SKM-1 (cell line): ENCODE data around the gene SYCN.

Experiments
- DNase-seq: peaks from one replicate; lab custom pipeline; 2025; ENCODE audit not compliant: unreplicated experiment; lab: John Stamatoyannopoulos, UW

SYCN gene

DNA sequence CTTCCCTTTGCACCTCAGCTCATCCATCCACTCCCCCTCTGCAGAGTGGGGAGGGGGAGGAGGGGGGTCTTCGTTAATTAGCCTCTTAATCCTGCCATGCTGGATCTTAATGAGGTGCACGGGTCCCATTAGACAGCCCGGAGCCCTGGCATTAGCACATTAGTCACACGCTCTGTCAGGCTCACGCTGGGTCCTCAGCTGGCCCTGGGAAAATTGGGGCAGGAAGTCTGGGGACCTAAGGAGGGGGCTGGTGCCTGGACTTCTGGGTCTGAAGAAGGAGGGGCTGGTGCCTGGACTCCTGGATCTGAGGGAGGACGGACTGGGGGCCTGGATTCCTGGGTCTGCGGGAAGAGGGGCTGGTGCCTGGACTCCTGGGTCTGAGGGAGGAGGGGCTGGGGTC is 7.7 kb downstream of the SYCN start:
- DNase-seq: no peak

DNA sequence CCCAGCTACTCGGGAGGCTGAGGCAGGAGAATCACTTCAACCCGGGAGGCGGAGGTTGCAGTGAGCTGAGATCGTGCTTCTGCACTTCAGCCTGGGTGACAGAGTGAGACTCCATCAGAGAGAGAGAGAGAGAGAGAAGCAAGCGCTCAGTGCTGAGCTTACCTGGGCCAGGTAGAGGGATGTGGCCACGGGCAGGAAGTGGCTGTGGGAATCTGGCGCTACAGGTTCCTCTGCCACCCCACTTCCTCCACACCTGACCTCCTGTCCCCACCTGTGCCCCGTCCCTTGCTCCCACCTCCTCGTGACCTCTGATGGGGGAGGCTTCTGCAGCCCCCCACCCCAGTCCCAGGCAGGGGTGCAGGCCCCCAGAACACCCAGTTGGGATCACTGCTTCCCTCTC is 8.3 kb downstream of the SYCN start:
- DNase-seq: no peak

DNA sequence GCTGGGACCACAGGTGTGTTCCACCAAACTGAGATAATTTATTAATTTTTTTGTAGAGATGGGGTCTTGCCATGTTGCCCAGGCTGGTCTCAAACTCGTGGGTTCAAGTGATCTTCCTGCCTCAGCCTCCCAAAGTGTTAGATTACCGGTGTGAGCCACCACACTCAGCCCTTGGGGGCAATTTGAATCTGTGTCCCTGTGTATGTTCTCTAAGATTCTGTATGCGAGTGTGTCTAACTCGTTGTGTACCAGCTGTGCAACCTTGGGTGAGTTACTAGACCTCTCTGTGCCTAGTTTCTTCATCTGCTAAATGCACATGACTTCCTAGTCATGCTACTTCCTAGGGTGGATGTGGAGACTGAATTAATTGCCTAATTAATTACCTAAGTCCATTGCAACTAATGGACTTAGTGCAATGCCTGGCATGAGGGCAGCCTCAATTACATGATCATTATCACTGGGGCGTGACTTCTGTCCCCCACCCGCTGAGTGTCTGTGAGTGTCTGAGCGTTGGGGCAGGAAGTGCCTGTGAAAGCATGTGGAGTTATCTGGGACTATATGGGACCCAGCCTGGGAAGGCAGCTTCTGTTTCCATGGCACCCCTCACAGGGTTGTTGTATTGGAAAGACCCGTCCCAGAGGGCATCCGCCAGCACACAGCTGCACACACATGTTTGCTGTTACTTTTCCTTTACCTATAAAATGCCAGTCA is 9.1 kb downstream of the SYCN start:
- no peak for DNase-seq

DNA sequence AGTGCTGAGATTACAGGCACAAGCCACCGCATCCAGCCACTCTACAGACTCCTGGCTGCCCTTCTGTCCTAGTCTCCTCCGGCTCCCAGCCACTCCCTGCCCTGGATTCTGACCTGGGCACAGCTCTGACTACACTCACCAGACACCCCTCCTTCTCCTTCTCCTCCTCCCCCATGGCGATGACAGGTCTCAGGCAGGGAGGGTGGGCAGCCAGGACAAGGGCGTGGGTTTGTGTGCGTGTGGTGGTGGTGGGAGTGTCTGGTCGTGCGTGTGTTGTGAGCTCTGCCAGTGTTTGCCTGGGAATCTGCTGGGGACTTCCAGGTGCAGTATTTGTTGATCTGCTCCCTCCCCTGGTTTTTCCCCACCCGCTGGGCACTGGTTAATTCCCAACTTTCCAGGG is 10.3 kb downstream of the SYCN start:
- DNase-seq: no peak

DNA sequence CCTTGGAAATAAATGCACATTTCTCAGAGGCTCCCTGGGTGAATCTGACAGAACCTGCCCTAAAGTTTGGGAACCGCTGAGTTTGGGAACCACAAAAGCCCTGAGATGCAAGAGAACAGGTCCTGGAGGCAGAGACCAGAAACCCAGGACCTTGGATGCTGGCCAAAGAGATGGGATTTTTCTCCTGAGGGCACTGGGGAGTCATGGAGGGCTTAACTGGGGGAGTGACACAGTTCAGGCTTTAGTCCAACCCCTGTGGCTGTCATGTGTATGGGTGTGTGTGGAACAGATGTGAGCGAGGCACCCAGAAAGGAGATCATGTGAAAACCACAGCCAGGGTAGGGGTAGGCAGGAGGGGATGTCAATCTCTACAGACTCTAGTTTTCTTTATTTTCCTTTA is 11.2 kb downstream of the SYCN start:
- no peak for DNase-seq

DNA sequence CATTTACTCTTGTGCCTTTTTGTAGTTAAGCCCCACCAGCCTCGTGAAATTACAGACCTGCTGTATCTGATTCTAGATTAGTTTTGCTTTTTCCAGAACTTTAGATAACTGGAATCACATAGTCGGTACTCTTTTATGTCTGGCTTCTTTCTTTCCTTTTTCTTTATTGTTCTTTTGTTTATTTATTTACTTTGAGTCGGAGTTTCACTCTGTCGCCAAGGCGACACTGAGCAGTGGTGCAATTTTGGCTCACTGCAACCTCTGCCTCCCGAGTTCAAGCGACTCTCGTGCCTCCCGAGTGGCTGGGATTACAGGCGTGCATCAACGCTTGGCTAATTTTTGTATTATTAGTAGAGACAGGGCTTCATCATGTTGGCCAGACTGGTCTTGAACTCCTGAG is 13.3 kb downstream of the SYCN start:
- no peak for DNase-seq

DNA sequence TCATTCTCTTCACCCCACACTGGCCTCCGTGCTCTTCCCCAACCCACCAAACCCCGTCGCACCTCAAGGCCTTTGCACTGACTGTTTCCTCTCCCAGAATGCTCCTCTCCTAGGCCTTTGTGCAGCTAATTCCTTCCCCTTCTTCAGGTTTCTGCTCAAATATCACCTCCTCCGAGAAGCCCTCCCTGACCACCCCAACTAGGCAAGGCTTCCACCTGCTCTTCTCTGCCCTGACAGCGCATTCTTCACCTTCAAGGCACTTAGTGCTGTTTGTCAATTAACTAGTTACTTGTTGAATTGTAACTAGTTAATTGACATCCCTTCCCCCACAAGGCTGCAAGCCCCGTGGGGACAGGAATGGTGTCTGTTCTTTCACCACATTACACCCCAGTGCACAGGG is 15.1 kb downstream of the SYCN start:
- no peak for DNase-seq

DNA sequence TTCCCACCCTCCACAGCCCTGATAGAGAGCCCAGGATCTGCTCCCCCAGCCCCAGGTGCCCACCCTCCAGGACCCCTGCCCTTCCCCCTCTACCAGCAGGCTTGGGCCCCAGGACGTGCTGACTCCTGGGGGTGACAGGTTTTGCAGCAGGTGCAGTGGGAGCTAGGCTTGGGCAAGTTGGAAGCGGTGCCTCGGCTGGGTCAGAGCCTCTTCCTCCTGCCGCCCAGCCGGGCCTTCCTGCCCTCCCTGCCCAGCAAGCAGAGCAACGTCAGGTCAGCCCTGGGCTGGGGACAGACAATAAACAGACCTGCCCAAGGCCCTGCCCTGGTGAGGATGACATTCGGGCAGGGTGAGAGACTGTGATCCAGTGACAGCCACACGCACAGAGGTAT is 16.5 kb downstream of the SYCN start:
- no peak for DNase-seq

DNA sequence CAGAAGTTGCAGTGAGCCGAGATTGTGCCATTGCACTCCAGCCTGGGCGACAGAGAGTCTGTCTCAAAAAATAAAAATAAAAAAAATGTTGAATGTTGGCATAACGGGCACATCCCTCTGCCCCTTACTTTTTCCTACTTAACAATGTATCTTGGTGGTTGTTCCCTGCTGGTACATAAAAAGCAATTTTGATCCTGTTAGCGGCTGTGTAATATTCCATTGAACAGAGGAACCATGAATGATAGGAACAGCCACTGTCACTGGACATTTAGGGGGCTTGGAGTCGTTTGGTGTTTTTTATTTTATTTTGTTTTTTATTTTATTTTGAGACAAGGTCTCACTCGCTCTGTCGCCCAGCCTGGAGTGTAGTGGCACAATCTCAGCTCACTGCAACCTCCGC is 17.7 kb downstream of the SYCN start:
- no peak for DNase-seq

DNA sequence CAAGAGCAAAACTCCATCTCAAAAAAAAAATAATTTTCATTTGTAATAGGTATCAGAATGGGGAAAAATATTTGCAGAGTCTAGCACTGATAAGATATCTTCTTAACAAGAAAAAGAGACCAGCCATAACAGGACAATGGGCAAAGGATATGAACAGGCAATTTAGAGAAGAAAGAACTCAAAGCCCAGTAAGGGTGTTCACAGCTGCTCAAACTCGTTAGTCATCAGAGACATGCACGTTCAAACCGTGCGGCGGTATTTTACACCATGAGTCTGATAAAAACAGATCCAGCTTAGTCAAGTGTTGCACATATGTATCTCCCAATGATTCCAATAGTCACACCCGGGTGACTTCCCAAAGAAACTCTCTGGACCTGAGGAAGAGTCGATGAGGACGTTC is 21.0 kb downstream of the SYCN start:
- DNase-seq: no peak

DNA sequence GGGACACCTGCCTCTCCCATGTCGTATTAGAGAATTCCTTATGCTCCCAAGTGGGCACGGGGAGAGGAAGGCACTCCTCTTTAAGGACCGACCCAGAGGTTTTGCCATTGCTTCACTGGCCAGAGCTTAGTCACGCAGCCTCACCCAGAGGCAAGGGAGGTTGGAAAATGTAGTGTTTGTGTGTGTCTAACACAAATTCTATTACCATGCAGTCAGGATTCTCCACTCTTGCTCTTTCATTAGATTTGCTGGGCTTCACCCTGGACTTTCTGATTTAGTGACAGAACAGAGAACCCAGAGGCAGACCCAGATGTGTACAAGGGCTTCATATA is 21.9 kb downstream of the SYCN start:
- no peak for DNase-seq

DNA sequence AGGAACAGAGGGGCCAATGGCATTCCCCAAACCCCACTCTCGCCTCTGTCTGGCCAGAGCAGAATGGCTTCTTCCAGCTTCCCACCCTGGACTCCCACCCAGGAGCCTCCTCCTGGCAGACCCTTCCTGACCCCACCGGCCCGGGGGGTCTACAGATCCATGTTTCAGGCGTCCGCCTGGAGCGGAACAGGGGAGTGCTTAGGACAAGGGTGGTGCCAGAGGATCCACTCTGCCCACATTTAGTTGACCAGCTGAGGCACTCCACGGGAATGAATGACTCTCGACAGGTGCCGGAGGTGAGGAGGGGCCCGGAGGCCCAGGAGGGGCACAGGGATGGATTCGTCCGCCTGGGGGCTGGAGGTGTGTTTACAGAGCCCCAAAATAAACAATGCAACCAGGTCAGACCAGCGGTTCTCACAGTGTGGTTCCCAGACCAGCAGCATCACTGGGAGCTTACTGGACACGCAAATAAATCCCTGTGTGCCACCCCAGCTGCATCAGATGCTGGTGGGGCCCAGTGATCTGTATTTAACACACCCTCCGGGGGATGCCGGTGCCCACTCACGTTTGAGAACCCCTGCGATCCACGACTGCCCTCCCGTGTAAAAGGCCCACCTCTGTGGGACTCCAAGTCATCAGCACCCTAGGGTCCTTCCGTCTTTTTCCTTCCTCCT is 22.4 kb downstream of the SYCN start:
- no peak for DNase-seq

DNA sequence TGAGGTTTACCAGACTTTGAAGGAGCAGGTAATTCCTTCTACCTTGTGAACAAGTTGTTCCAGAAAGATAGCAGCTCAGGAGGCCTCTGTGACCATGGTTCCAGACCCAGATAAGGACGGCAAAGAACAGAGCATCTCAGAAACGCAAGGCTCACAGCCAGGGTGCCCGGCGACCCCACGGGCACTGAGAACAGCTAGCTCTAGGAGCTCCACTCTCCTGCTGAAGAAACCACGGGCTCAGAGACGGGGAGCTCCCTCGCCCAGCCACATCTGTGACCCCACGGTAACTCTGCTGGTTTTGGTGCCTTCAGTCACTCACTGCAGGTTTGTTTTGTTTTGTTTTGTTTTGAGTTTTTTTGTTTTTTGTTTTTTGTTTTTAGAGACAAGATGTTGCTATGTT is 23.3 kb downstream of the SYCN start:
- DNase-seq: no peak

DNA sequence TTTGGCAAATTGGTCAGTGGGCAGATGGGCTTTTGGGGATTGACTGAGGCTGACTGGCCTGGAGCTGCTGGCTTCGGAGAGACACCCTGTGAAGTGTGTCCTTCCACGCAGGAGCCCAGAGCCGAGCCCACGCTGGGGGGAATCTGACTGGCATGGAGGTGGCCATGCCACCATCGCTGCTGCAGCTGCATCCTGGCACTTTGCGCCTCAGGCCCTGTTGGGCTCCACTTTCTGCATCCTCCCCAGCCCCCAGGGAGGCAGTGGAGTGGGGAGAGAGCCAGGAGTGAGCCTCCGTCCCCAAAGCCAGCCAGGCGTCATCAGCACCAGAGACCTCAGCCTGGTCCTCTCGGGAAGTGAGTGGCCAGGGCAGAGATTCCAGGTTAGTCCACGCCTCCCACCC is 24.3 kb downstream of the SYCN start:
- DNase-seq: no peak

DNA sequence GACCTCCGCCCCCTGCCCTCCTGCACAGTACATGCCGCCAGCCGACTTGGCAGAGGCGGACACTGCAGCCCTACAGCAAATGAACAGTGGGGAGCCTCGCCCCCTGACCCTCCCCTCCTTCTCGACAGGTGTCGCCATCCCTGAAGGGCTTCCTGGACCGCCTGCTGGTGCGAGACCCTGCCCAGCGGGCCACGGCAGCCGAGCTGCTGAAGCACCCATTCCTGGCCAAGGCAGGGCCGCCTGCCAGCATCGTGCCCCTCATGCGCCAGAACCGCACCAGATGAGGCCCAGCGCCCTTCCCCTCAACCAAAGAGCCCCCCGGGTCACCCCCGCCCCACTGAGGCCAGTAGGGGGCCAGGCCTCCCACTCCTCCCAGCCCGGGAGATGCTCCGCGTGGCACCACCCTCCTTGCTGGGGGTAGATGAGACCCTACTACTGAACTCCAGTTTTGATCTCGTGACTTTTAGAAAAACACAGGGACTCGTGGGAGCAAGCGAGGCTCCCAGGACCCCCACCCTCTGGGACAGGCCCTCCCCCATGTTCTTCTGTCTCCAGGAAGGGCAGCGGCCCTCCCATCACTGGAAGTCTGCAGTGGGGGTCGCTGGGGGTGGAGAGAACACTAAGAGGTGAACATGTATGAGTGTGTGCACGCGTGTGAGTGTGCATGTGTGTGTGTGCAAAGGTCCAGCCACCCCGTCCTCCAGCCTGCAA is 25.6 kb downstream of the SYCN start:
- DNase-seq: no peak

DNA sequence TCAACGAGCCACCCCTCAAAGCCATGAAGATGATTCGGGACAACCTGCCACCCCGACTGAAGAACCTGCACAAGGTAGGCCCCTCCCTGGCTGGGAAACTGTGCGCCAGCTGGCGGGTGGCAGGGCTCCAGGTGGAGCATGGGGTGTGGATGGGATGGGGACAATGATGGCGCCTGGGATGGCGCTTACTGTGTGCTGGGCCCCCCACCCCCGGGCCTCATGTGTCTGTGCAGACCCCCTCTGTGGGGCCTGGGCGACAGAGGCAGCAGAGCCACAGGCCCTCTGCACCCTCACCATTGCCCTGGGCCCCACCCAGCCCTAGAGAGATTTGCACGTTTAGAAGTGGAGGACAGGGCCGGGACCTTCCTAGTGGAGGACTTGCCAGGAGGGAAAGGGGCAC is 26.3 kb downstream of the SYCN start:
- DNase-seq: no peak

DNA sequence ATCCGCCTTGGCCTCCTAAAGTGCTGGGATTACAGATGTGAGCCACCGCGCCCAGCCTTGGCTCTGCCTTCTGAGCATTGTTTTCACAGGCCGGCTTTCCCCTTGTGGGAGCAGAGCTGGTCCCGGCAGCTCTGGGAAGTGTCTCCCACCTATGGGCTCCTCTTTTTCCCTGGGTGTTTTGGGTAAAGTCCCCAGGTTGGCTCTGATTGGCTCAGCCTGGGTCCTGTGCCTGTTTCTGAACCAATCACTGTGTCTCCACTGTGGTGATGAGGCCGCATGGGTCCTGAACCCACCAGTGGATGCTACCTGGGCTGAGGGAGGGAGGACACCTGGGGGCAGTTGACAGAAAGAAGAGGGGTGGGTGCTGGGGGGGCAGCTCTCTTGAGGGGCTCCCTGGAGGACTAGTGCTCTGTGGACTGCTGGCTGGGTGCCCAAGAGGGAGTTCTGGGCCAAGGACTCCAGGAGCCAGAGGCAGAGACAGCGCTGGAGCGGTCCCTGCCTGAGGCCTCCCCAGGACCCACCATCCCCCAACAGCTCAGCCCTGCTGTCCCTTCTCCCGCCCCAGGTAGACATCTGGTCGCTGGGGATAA is 26.9 kb downstream of the SYCN start:
- no peak for DNase-seq

DNA sequence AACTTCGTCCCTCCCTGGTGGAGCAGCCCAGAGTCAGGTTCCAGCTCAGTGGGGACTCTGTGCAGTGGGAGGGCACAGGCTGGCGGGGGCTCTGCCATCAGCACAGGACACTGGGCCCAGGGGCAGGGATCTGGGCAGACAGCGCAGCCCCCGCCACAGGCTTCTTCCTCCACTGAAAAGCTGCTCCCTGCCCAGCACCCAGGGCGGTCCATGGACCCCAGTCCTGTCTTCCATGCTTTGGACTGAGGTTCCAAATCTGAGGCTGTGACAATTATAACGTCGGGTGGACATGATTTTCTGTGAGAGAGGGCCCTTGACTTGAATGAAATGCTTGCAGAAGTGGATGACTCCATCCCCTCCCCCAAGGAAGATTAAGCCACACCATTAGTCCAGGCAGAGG is 28.5 kb downstream of the SYCN start:
- no peak for DNase-seq

DNA sequence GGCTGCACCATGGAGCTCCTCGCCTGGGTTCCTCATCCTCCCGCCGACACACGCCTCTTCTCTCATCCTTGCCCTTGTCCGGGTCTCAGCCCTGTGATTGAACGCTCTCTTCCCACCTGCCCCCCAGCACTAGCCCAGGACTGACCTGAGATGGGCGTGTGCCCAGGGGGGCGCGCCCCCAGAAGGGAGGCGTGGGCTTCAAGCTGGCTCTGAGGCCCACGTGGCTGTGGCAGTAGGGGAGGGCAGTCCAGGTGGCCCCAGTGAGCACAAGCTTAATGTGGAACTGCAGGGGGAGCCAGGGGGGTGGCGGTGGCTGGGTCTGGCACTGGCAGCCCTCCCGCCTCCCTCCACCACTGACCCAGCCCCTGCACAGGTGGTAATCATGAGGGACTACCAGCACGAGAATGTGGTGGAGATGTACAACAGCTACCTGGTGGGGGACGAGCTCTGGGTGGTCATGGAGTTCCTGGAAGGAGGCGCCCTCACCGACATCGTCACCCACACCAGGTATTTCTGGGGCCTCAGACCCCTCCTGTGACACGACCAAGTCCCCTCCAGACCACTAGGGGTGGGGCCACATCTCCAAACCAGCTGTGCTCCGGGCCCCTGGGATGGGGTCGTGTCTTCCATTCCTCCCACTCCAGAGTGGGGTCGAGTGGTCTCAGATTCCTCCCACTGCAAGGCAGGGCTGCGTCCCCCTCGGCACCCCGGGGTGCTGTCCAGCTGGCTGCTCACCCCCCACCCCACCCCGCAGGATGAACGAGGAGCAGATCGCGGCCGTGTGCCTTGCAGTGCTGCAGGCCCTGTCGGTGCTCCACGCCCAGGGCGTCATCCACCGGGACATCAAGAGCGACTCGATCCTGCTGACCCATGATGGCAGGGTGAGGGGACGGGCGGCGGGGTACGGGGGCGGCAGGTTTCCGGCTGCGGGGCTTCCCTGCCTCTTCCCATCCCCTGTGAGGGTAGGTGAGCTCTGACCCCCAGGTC is 29.2 kb downstream of the SYCN start:
- DNase-seq: no peak

DNA sequence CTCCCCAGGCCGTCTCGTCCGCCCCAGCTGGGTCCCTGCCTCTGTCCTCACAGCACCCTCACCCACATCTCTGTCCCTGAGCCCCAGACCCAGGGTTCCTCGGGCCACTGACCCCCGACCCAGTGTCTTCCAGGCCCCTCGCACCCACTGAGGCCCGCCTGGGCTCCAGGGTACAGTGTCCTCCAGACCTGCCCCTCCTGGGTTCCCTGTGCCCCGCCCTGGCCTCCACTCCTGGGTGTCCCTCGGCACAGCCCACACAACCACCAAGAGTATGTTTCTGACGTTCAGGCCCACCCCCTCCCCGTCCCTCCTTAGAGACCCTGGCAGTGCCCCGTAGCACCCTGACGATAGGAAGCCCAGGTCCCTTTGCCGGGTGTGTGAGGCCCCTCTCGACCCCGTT is 29.9 kb downstream of the SYCN start:
- no peak for DNase-seq

DNA sequence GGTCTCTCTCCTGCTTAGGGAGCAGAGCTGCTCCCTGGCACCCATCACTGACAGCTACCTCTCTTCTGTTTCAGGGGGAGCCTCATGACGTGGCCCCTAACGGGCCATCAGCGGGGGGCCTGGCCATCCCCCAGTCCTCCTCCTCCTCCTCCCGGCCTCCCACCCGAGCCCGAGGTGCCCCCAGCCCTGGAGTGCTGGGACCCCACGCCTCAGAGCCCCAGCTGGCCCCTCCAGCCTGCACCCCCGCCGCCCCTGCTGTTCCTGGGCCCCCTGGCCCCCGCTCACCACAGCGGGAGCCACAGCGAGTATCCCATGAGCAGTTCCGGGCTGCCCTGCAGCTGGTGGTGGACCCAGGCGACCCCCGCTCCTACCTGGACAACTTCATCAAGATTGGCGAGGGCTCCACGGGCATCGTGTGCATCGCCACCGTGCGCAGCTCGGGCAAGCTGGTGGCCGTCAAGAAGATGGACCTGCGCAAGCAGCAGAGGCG is 30.5 kb downstream of the SYCN start:
- DNase-seq: no peak
